GM12878 (cell line): Measurements from ENCODE around the gene TRPM8. TPM values are rescaled to one million over a fixed set of nuclear protein-coding genes. Genes with fewer than 3 reads are reported as not detected.

Experiments used
- ATAC-seq: fragments of 200-7000 bp; cut with Tn5 transposase; 3 replicates; pipeline ENCODE4 v1.9.1; 2020; ENCODE audit warnings: mild to moderate bottlenecking, moderate library complexity
- BruUV-seq: library from RNA; stranded (reverse); fragments of 400-500 nt; replicated peaks from 2 replicates; lab custom pipeline; 2021; lab: Mats Ljungman, UMichigan
- CTCF ChIA-PET: fragments of 300-600 bp; sonication (Branson Sonifier 250); formaldehyde crosslinking; extraction: SDS; loops from one replicate; lab custom pipeline; 2021; ENCODE audit warnings: inconsistent platforms; lab: Yijun Ruan, JAX
- POLR2A ChIA-PET: fragments of 350-600 bp; formaldehyde crosslinking; extraction: SDS; loops from one replicate; lab custom pipeline; 2021; ENCODE audit warnings: inconsistent platforms; lab: Charles Lee
- RAD21 ChIA-PET: fragments of 300-600 bp; sonication (Branson Sonifier 250); formaldehyde crosslinking; loops from one replicate; lab custom pipeline; 2023; ENCODE audit warnings: antibody characterized with exemption; ENCODE audit not compliant: unreplicated experiment; lab: Charles Lee
- SMC1A ChIA-PET: fragments of 300-600 bp; sonication (Branson Sonifier 250); formaldehyde crosslinking; loops from one replicate; lab custom pipeline; 2023; ENCODE audit not compliant: unreplicated experiment, uncharacterized antibody; lab: Charles Lee
- DNase-seq: peaks from one replicate; pipeline ENCODE4 v3.0.0-alpha.2; 2011; ENCODE audit warnings: low read depth, low spot score
- FAIRE-seq: peaks from 3 replicates; lab custom pipeline; 2011; peaks lifted over from hg19 to GRCh38; lab: Jason Lieb, UNC
- H2AFZ ChIP-seq: 2 replicates; pipeline ENCODE4 v1.6.0; 2011; ENCODE audit warnings: low read depth, low read length, control low read depth; ENCODE audit not compliant: control insufficient read depth
- H3K27ac ChIP-seq: 2 replicates; pipeline ENCODE4 v1.5.1; 2011; ENCODE audit warnings: control low read depth; ENCODE audit not compliant: control insufficient read depth, insufficient read depth
- H3K27me3 ChIP-seq, 2 experiments: replicated peaks in 1 of 2; 2 replicates each; pipeline versions ENCODE4 v1.6.0 to v1.6.1; 2011; ENCODE audit warnings: low read length in 1 of 2; ENCODE audit not compliant: control insufficient read depth in 2 of 2, insufficient read depth in 2 of 2
- H3K36me3 ChIP-seq, 2 experiments: 2 replicates each; pipeline ENCODE4 v1.5.1; 2011; ENCODE audit warnings: low read length in 1 of 2; ENCODE audit not compliant: control insufficient read depth in 2 of 2, insufficient read depth in 2 of 2
- H3K4me1 ChIP-seq: 2 replicates; pipeline ENCODE4 v1.6.1; 2011; ENCODE audit warnings: mild to moderate bottlenecking, low read length, moderate library complexity, mixed read lengths; ENCODE audit not compliant: control insufficient read depth, insufficient read depth
- H3K4me2 ChIP-seq: 2 replicates; pipeline ENCODE4 v1.6.0; 2011; ENCODE audit warnings: control low read depth; ENCODE audit not compliant: control insufficient read depth, insufficient read depth
- H3K4me3 ChIP-seq: fragments of 200-600 bp; sonication (generic); 2 replicates; pipeline ENCODE4 v1.5.1; 2016
- H3K79me2 ChIP-seq: 2 replicates; pipeline ENCODE4 v1.6.0; 2011; ENCODE audit warnings: low read length; ENCODE audit not compliant: control insufficient read depth, insufficient read depth
- H3K9ac ChIP-seq: 2 replicates; pipeline ENCODE4 v1.8.0; 2011; ENCODE audit warnings: low read length, control low read depth, mixed read lengths; ENCODE audit not compliant: control insufficient read depth, insufficient read depth
- H3K9me3 ChIP-seq: replicated peaks from 3 replicates; pipeline ENCODE4 v1.5.1; 2011; ENCODE audit warnings: mild to moderate bottlenecking, low read length; ENCODE audit not compliant: control insufficient read depth, insufficient read depth
- H4K20me1 ChIP-seq: 2 replicates; pipeline ENCODE4 v1.6.0; 2011; ENCODE audit not compliant: control insufficient read depth, insufficient read depth
- ATF2 ChIP-seq: IDR thresholded peaks from 2 replicates; pipeline ENCODE4 v1.6.1; 2012; ENCODE audit warnings: low read length, inconsistent platforms
- ATF3 ChIP-seq: IDR thresholded peaks from 2 replicates; pipeline ENCODE4 v1.6.1; 2011; ENCODE audit warnings: low read depth, mild to moderate bottlenecking, low read length, moderate library complexity, borderline replicate concordance; ENCODE audit errors: extremely low read depth
- ATF7 ChIP-seq: fragments of 450-650 bp; IDR thresholded peaks from 2 replicates; pipeline ENCODE4 v1.6.1; 2016; ENCODE audit warnings: low read depth, mild to moderate bottlenecking
- BHLHE40 ChIP-seq, 2 experiments: fragments of 450-650 bp in 1 of 2; IDR thresholded peaks; 2 replicates each; pipeline ENCODE4 v1.6.1; 2011 to 2017; ENCODE audit warnings: low read depth in 2 of 2, borderline replicate concordance in 1 of 2, improper control_type of control experiment in 1 of 2, low read length in 1 of 2, mild to moderate bottlenecking in 1 of 2
- BMI1 ChIP-seq: fragments of 450-650 bp; IDR thresholded peaks from 2 replicates; pipeline ENCODE4 v1.6.1; 2016; ENCODE audit warnings: mild to moderate bottlenecking, moderate library complexity, borderline replicate concordance
- DPF2 ChIP-seq: fragments of 450-650 bp; IDR thresholded peaks from 2 replicates; pipeline ENCODE4 v1.6.1; 2017; ENCODE audit warnings: mild to moderate bottlenecking
- ELK1 ChIP-seq: IDR thresholded peaks from 2 replicates; pipeline ENCODE4 v1.6.1; 2012; ENCODE audit warnings: low read depth, low read length, improper control_type of control experiment
- ESRRA ChIP-seq: IDR thresholded peaks from 2 replicates; pipeline ENCODE4 v1.6.1; 2012; ENCODE audit warnings: mild to moderate bottlenecking, low read length, improper control_type of control experiment
- IKZF1 ChIP-seq: fragments of 450-650 bp; conservative IDR thresholded peaks from 2 replicates; pipeline ENCODE4 v1.6.1; 2017; ENCODE audit warnings: antibody characterized with exemption, mild to moderate bottlenecking
- IKZF2 ChIP-seq, 2 experiments: fragments of 450-650 bp; IDR thresholded peaks; 2 replicates each; pipeline ENCODE4 v1.6.1; 2017; ENCODE audit warnings: mild to moderate bottlenecking in 2 of 2, moderate library complexity in 2 of 2
- MLLT1 ChIP-seq: fragments of 450-650 bp; IDR thresholded peaks from 2 replicates; pipeline ENCODE4 v1.6.1; 2016; ENCODE audit warnings: mild to moderate bottlenecking
- MTA2 ChIP-seq: fragments of 450-650 bp; IDR thresholded peaks from 2 replicates; pipeline ENCODE4 v1.6.1; 2016; ENCODE audit warnings: low read depth, mild to moderate bottlenecking, moderate library complexity
- MYB ChIP-seq: fragments of 150-350 bp; IDR thresholded peaks from 2 replicates; pipeline ENCODE4 v1.6.1; 2014; ENCODE audit warnings: mild to moderate bottlenecking, low read depth, low read length, borderline replicate concordance
- MYC ChIP-seq: IDR thresholded peaks from 2 replicates; pipeline ENCODE4 v1.6.1; 2011; ENCODE audit warnings: mild to moderate bottlenecking, low read length, moderate library complexity, inconsistent platforms; ENCODE audit not compliant: insufficient read depth, insufficient replicate concordance, insufficient read length, severe bottlenecking
- NR2C1 ChIP-seq: fragments of 450-650 bp; IDR thresholded peaks from 2 replicates; pipeline ENCODE4 v1.6.1; 2017; ENCODE audit warnings: antibody characterized with exemption, mild to moderate bottlenecking, moderate library complexity
- POLR2A ChIP-seq: IDR thresholded peaks from 2 replicates; pipeline ENCODE4 v1.6.1; 2011; ENCODE audit warnings: low read depth, mild to moderate bottlenecking, low read length
- POU2F2 ChIP-seq: IDR thresholded peaks from 3 replicates; pipeline ENCODE4 v1.6.1; 2011; ENCODE audit warnings: low read depth, mild to moderate bottlenecking, low read length, borderline replicate concordance
- RUNX3 ChIP-seq: IDR thresholded peaks from 2 replicates; pipeline ENCODE4 v1.6.1; 2012; ENCODE audit warnings: low read length, inconsistent platforms
- SMC3 ChIP-seq: IDR thresholded peaks from 2 replicates; pipeline ENCODE4 v1.6.1; 2011; ENCODE audit warnings: low read length, improper control_type of control experiment, borderline replicate concordance
- TCF12 ChIP-seq: IDR thresholded peaks from 2 replicates; pipeline ENCODE4 v1.6.1; 2011; ENCODE audit warnings: low read depth, mild to moderate bottlenecking, low read length
- TCF3 ChIP-seq: IDR thresholded peaks from 2 replicates; pipeline ENCODE4 v1.6.1; 2012; ENCODE audit warnings: low read depth, mild to moderate bottlenecking, low read length, borderline replicate concordance; ENCODE audit not compliant: insufficient read depth
- WGBS: methylation state at CpG from one replicate; pipeline ENCODE4 v1.1.6; 2016; ENCODE audit warnings: low lambda C conversion rate; ENCODE audit not compliant: insufficient replicate concordance, insufficient coverage; ENCODE audit errors: missing lambda C conversion rate; 5-methylcytosine and 5-hydroxymethylcytosine counted together
- in situ Hi-C: fragments of 300-500 bp; cut with MboI; formaldehyde crosslinking; loops from 9 replicates; pipeline ENCODE4 v1.14.3; 2018; ENCODE audit warnings: mixed read lengths
- intact Hi-C: fragments of 100-400 bp; cut with micrococcal nuclease; formaldehyde crosslinking; loops from one replicate; pipeline ENCODE4 v1.14.2; 2022; ENCODE audit not compliant: unreplicated experiment
- polyA plus RNA-seq, 11 experiments: library from polyadenylated mRNA; depleted of rRNA in 4 of 11; unstranded in 6 of 11; stranded (reverse) in 5 of 11; fragments of >200 nt; fragmentation: Nextera tagmentation in 4 of 11; fragmentation: Illumina TruSeq in 1 of 11; extraction: Ambion mirVana in 4 of 11; extraction: Trizol in 1 of 11; gene quantifications; 1 replicate in 1 of 11; 2 replicates in 10 of 11; pipeline versions ENCODE4 v1.2.1 to v1.2.3, GENCODE V29; 2011 to 2016; ENCODE audit warnings: inconsistent platforms in 2 of 11, missing spikeins in 2 of 11, low read depth in 1 of 11
- total RNA-seq, 4 experiments: library from RNA; depleted of rRNA in 3 of 4; stranded (reverse); fragments of >200 nt in 3 of 4; fragmentation: Illumina TruSeq in 1 of 4; extraction: Trizol in 1 of 4; gene quantifications; 2 replicates each; pipeline versions ENCODE4 v1.2.1 to v1.2.3, GENCODE V29; 2013 to 2021

Gene TRPM8
- total and polyA plus RNA-seq, 10 of the 15 experiments (the other 5 are each of a cell fraction or from before 2014, with no cell fraction given), result 3.9 TPM; not detected in 9

GRCh38 chr2:233990261-233990798, 73.2 kb downstream of the TRPM8 start:
- POLR2A ChIA-PET, result no interaction called here
- no peaks in the 10 kb centered on the region for H3K4me1 ChIP-seq
- in situ Hi-C loops, result loop anchor here (25.0 kb wide), 1 partner anchor 547 kb away; no protein-coding TSS in a partner anchor
- TF ChIP-seq SMC3 (no peak), MLLT1 (0 out of 2 replicates have a peak, but pooled peaks have one; percentile 26), ATF3 (no peak), ELK1 (no peak), TCF3 (no peak), MTA2 (peak; percentile 68), BMI1 (no peak), BHLHE40 (IDR thresholded peaks at IDR 0.05; ENCODE audit: borderline replicate concordance in 1 of 2, low read depth in 2 of 2, low read length in 1 of 2) (peak; percentile 19 to 46; a peak in 1 of 4 replicates), ESRRA (peak; percentile 42; the same call in 1 of the 2 replicates), NR2C1 (no peak), IKZF1 (peak; percentile 28; the same call in 1 of the 2 replicates), ATF7 (peak; percentile 22; the same call in 1 of the 2 replicates), POLR2A (no peak), TCF12 (no peak), RUNX3 (peak; percentile 46; the same call in 1 of the 2 replicates), DPF2 (no peak), IKZF2 (IDR thresholded peaks at IDR 0.05) (peak; percentile 56 to 58; a peak in 2 of 4 replicates), POU2F2 (peak; percentile 84; the same call in 2 of the 3 replicates), MYB (no peak), ATF2 (no peak), MYC (no peak)

More at GRCh38 chr2:233990261-233990798, 73.2 kb downstream of the TRPM8 start:
- CTCF ChIA-PET, result interaction anchor here (1.0 kb wide), 1 partner anchor 125 kb away, joined by 3 read pairs; no protein-coding TSS in a partner anchor
- intact Hi-C loops, result no loop called here
- H3K27me3 ChIP-seq, result peaks cover 0 to 3% of the 10 kb centered on the region in 2 experiments; a peak in 2 of 4 replicates
- FAIRE-seq (peak; percentile 54), DNase-seq (peak; percentile 38), ATAC-seq (peak; percentile 96)
- H4K20me1 ChIP-seq, result no peaks in the 10 kb centered on the region
- no peak overlapping the region for H3K4me3 ChIP-seq
- SMC1A ChIA-PET, result interaction anchor here (1.0 kb wide), 2 partner anchors 9 to 17 kb away, joined by 3 read pairs; no protein-coding TSS in a partner anchor
- RAD21 ChIA-PET, result interaction anchor here (1.6 to 1.9 kb wide), 3 partner anchors 8 to 35 kb away, joined by 5 to 9 read pairs (median 6); no protein-coding TSS in a partner anchor
- H3K4me2 ChIP-seq, result no peak overlapping the region
- 1% methylated on average over 6 of the region's 6 CpGs for WGBS
- H3K36me3 ChIP-seq, result no peaks in the 10 kb centered on the region
- no TSS peak for BruUV-seq
- no peak overlapping the region for H3K9ac ChIP-seq
- H3K9me3 ChIP-seq, result no peaks in the 10 kb centered on the region; the same call in 2 of the 3 replicates
- H3K79me2 ChIP-seq, result no peaks in the 10 kb centered on the region
- H2AFZ ChIP-seq, result no peak overlapping the region
- H3K27ac ChIP-seq, result no peak overlapping the region
